HG02870 (cell line): ENCODE measurements around the gene PGAM1.
"Not testable (repeated sequence)": the region's sequence is repeated elsewhere in the genome, so short reads cannot be mapped to it uniquely, and the experiment has no call there.

Source experiments
- ATAC-seq: cut with Tn5 transposase; IDR thresholded peaks from one replicate; pipeline ENCODE4 v1.9.1; 2021; ENCODE audit warnings: mild to moderate bottlenecking, moderate library complexity; ENCODE audit not compliant: unreplicated experiment

PGAM1 gene

GRCh38 chr10:97454330-97455036 lies 28.5 kb downstream of the PGAM1 start:
- ATAC-seq: no peak

GRCh38 chr10:97456034-97456685 lies 30.2 kb downstream of the PGAM1 start:
- no peak for ATAC-seq

GRCh38 chr10:97456686-97457065 lies 30.7 kb downstream of the PGAM1 start:
- ATAC-seq: no peak

- ATAC-seq: no peak
Observed at GRCh38 chr10:97459111-97459510, 33.1 kb downstream of the PGAM1 start.

GRCh38 chr10:97459933-97460332 lies 33.9 kb downstream of the PGAM1 start:
- ATAC-seq: no peak

GRCh38 chr10:97462309-97462708 lies 36.3 kb downstream of the PGAM1 start:
- no peak for ATAC-seq

GRCh38 chr10:97463363-97464132 lies 37.6 kb downstream of the PGAM1 start:
- no peak for ATAC-seq

GRCh38 chr10:97464226-97464625 lies 38.2 kb downstream of the PGAM1 start:
- ATAC-seq: no peak

- no peak for ATAC-seq
Observed at GRCh38 chr10:97465982-97466381, 40.0 kb downstream of the PGAM1 start.

- no peak for ATAC-seq
Observed at GRCh38 chr10:97466755-97467154, 40.8 kb downstream of the PGAM1 start.

GRCh38 chr10:97468162-97468561 lies 42.2 kb downstream of the PGAM1 start:
- ATAC-seq: no peak

- ATAC-seq: not testable (repeated sequence)
Observed at GRCh38 chr10:97468781-97469180, 42.8 kb downstream of the PGAM1 start.

- no peak for ATAC-seq
Observed at GRCh38 chr10:97474918-97475317, 48.9 kb downstream of the PGAM1 start.

GRCh38 chr10:97475936-97476594 lies 50.1 kb downstream of the PGAM1 start:
- no peak for ATAC-seq

GRCh38 chr10:97479410-97479809 lies 53.4 kb downstream of the PGAM1 start:
- ATAC-seq: not testable (repeated sequence)

- no peak for ATAC-seq
Observed at GRCh38 chr10:97479939-97480338, 53.9 kb downstream of the PGAM1 start.

GRCh38 chr10:97481071-97481470 lies 55.1 kb downstream of the PGAM1 start:
- no peak for ATAC-seq

- ATAC-seq: no peak
Observed at GRCh38 chr10:97482381-97482780, 56.4 kb downstream of the PGAM1 start.
